Endodermal cell (in vitro differentiated cells): ENCODE results near the gene F3. TPM values are rescaled to one million over a fixed set of nuclear protein-coding genes. Genes with fewer than 3 reads are reported as not detected.

Experiments
- DNase-seq: peaks from one replicate; pipeline ENCODE4 v3.0.0-alpha.2; 2017
- H3K27ac ChIP-seq: 2 replicates; pipeline ENCODE4 v1.5.1; 2013; ENCODE audit warnings: mild to moderate bottlenecking, low read depth, low read length, moderate library complexity
- H3K27me3 ChIP-seq: 2 replicates; pipeline ENCODE4 v1.6.1; 2013; ENCODE audit warnings: mild to moderate bottlenecking, low read length, moderate library complexity; ENCODE audit not compliant: insufficient read depth, control insufficient read depth, poor library complexity, severe bottlenecking
- H3K36me3 ChIP-seq: 2 replicates; pipeline ENCODE4 v1.7.0; 2013; ENCODE audit warnings: mild to moderate bottlenecking, low read length, moderate library complexity; ENCODE audit not compliant: control insufficient read depth, insufficient read depth
- H3K4me1 ChIP-seq: one replicate; pipeline ENCODE4 v1.7.0; 2013; ENCODE audit warnings: low read length; ENCODE audit not compliant: control insufficient read depth, insufficient read depth
- H3K4me3 ChIP-seq: 2 replicates; pipeline ENCODE4 v1.5.1; 2013; ENCODE audit warnings: mild to moderate bottlenecking, low read length, moderate library complexity
- H3K9ac ChIP-seq: 2 replicates; pipeline ENCODE4 v1.6.1; 2013; ENCODE audit warnings: mild to moderate bottlenecking, low read length, moderate library complexity; ENCODE audit not compliant: poor library complexity, severe bottlenecking; ENCODE audit errors: extremely low read depth
- H3K9me3 ChIP-seq: 2 replicates; pipeline ENCODE4 v1.6.1; 2013; ENCODE audit warnings: mild to moderate bottlenecking, low read length, moderate library complexity; ENCODE audit not compliant: control insufficient read depth
- H3K27ac Mint-ChIP-seq: 2 replicates; pipeline ENCODE4 v1.8.0; 2020; ENCODE audit warnings: mixed read lengths
- H3K27me3 Mint-ChIP-seq: 2 replicates; pipeline ENCODE4 v1.8.0; 2021; ENCODE audit warnings: mild to moderate bottlenecking, mixed read lengths; ENCODE audit not compliant: insufficient read depth
- H3K36me3 Mint-ChIP-seq: 2 replicates; pipeline ENCODE4 v1.8.0; 2020; ENCODE audit warnings: low read depth, mixed read lengths
- H3K4me1 Mint-ChIP-seq: 2 replicates; pipeline ENCODE4 v1.8.0; 2020; ENCODE audit warnings: mixed read lengths
- H3K4me3 Mint-ChIP-seq: 2 replicates; pipeline ENCODE4 v1.8.0; 2020; ENCODE audit warnings: mild to moderate bottlenecking, moderate library complexity, mixed read lengths
- H3K9me3 Mint-ChIP-seq: 2 replicates; pipeline ENCODE4 v1.8.0; 2020; ENCODE audit warnings: mild to moderate bottlenecking, mixed read lengths
- CTCF ChIP-seq: fragments of 200-600 bp; sonication (generic); conservative IDR thresholded peaks from 2 replicates; pipeline ENCODE4 v1.5.0; 2021; ENCODE audit warnings: antibody characterized with exemption, mild to moderate bottlenecking
- WGBS, 2 experiments: methylation state at CpG; one replicate each; pipeline versions ENCODE4 v1.1.5 to v1.1.7; 2013; ENCODE audit warnings: missing lambda C conversion rate in 2 of 2, mixed read lengths in 1 of 2; ENCODE audit not compliant: insufficient coverage in 1 of 2, insufficient read length in 1 of 2; 5-methylcytosine and 5-hydroxymethylcytosine counted together
- total RNA-seq, 2 donors: library from RNA; stranded (reverse); fragmentation: NEBNext Ultra II Directional in 1 of 2; extraction: Animal tissue kit (Norgen Biotek cat#: 25700) in 1 of 2; gene quantifications; 2 replicates in 1 of 2; 3 replicates in 1 of 2; pipeline ENCODE4 v1.2.1, GENCODE V29; 2021

The F3 gene
- total RNA-seq, 2 donors from 2014 or later: 27.6 to 38.1 TPM

- DNase-seq: no peak
- H3K27me3 ChIP-seq: no peaks in the 10 kb centered on the region
- no peaks in the 10 kb centered on the region for H3K27me3 Mint-ChIP-seq
- no peak overlapping the region for H3K4me3 Mint-ChIP-seq
- H3K4me1 ChIP-seq: no peaks in the 10 kb centered on the region
- peaks cover 34% of the 10 kb centered on the region for H3K36me3 Mint-ChIP-seq
- H3K9me3 ChIP-seq: no peaks in the 10 kb centered on the region
- TF ChIP-seq CTCF: no peak
- H3K9me3 Mint-ChIP-seq: no peaks in the 10 kb centered on the region
- H3K36me3 ChIP-seq: peaks cover 45% of the 10 kb centered on the region
- H3K4me1 Mint-ChIP-seq: peaks cover 14% of the 10 kb centered on the region
- no peak overlapping the region for H3K27ac ChIP-seq
- no peak overlapping the region for H3K27ac Mint-ChIP-seq
- no peak overlapping the region for H3K4me3 ChIP-seq
- 93 to 100% methylated on average over 1 of the region's 1 CpG for WGBS, 2 experiments
- no peak overlapping the region for H3K9ac ChIP-seq
Measured at GRCh38 chr1:94528299-94528698, 13.3 kb downstream of the F3 start.

GRCh38 chr1:94527447-94528031, 14.0 kb downstream of the F3 start:
- Histone ChIP-seq H3K4me3 (no peak overlapping the region), H3K27me3 (no peaks in the 10 kb centered on the region), H3K9ac (no peak overlapping the region), H3K9me3 (no peaks in the 10 kb centered on the region), H3K27ac (no peak overlapping the region), H3K4me1 (no peaks in the 10 kb centered on the region), H3K36me3 (peaks cover 37% of the 10 kb centered on the region)
- H3K4me3 Mint-ChIP-seq: no peak overlapping the region
- peak; percentile 45 for TF ChIP-seq CTCF
- no peaks in the 10 kb centered on the region for H3K9me3 Mint-ChIP-seq
- peak overlapping the region; percentile 46 for H3K27ac Mint-ChIP-seq
- peaks cover 26% of the 10 kb centered on the region for H3K36me3 Mint-ChIP-seq
- WGBS, 2 experiments: 81 to 100% methylated on average over 1 of the region's 1 CpG
- H3K4me1 Mint-ChIP-seq: peaks cover 14% of the 10 kb centered on the region
- no peak for DNase-seq
- no peaks in the 10 kb centered on the region for H3K27me3 Mint-ChIP-seq

GRCh38 chr1:94526152-94526980, 15.2 kb downstream of the F3 start:
- Histone ChIP-seq H3K36me3 (peaks cover 25% of the 10 kb centered on the region), H3K27me3 (no peaks in the 10 kb centered on the region), H3K4me3 (no peak overlapping the region), H3K27ac (no peak overlapping the region), H3K9me3 (no peaks in the 10 kb centered on the region), H3K4me1 (no peaks in the 10 kb centered on the region), H3K9ac (no peak overlapping the region)
- Mint-ChIP-seq H3K27ac (no peak overlapping the region), H3K27me3 (no peaks in the 10 kb centered on the region), H3K9me3 (no peaks in the 10 kb centered on the region), H3K4me1 (peaks cover 14% of the 10 kb centered on the region), H3K36me3 (peaks cover 14% of the 10 kb centered on the region), H3K4me3 (no peak overlapping the region)
- TF ChIP-seq CTCF: no peak
- WGBS, 2 experiments: 90 to 96% methylated on average over 4 to 7 of the region's 7 CpGs
- no peak for DNase-seq
